Activated B cell treated with CpG ODN at 0.5 μM for 24 hours (primary cell): ENCODE results near the gene VCAN. TPM values are rescaled to one million over a fixed set of nuclear protein-coding genes. Genes with fewer than 3 reads are reported as not detected.

Experiments used
- ATAC-seq: fragments of 200-7000 bp; cut with Tn5 transposase; one replicate; pipeline ENCODE4 v1.10.0; 2021; ENCODE audit warnings: low read depth, mild to moderate bottlenecking, moderate library complexity
- CTCF ChIA-PET: fragments of 350-600 bp; sonication (Branson Sonifier 250); formaldehyde crosslinking; loops from one replicate; lab custom pipeline; 2021; ENCODE audit warnings: antibody characterized with exemption; lab: Charles Lee
- POLR2A ChIA-PET: fragments of 350-600 bp; sonication (Branson Sonifier 250); formaldehyde crosslinking; loops from one replicate; lab custom pipeline; 2021; ENCODE audit warnings: antibody characterized with exemption; lab: Charles Lee
- DNase-seq: peaks from one replicate; pipeline ENCODE4 v3.0.0; 2022
- H3K27ac Mint-ChIP-seq: one replicate; pipeline ENCODE4 v1.8.0; 2020; ENCODE audit warnings: mixed read lengths
- H3K27me3 Mint-ChIP-seq: one replicate; pipeline ENCODE4 v1.8.0; 2021; ENCODE audit warnings: mixed read lengths
- H3K36me3 Mint-ChIP-seq: one replicate; pipeline ENCODE4 v1.8.0; 2021; ENCODE audit warnings: low read depth, mixed read lengths
- H3K4me1 Mint-ChIP-seq: one replicate; pipeline ENCODE4 v1.8.0; 2021; ENCODE audit warnings: mixed read lengths
- H3K4me3 Mint-ChIP-seq: one replicate; pipeline ENCODE4 v1.8.0; 2020; ENCODE audit warnings: mild to moderate bottlenecking, mixed read lengths
- H3K9me3 Mint-ChIP-seq: one replicate; pipeline ENCODE4 v1.8.0; 2020; ENCODE audit warnings: mixed read lengths
- intact Hi-C: fragments of 100-400 bp; cut with micrococcal nuclease; formaldehyde crosslinking; loops from one replicate; pipeline ENCODE4 v1.15.1; 2024
- total RNA-seq: library from RNA; stranded (reverse); gene quantifications from 2 replicates; pipeline ENCODE4 v1.2.3, GENCODE V29; 2022
- TF ChIP-seq, protein P1 (sequence below): fragments of 200-600 bp; IDR thresholded peaks from one replicate; pipeline ENCODE4 v1.8.0; 2022; ENCODE audit warnings: antibody characterized with exemption, mild to moderate bottlenecking

The VCAN gene
- total RNA-seq, 1 donor from 2014 or later: 0.16 TPM

- TF ChIP-seq, protein P1, sequence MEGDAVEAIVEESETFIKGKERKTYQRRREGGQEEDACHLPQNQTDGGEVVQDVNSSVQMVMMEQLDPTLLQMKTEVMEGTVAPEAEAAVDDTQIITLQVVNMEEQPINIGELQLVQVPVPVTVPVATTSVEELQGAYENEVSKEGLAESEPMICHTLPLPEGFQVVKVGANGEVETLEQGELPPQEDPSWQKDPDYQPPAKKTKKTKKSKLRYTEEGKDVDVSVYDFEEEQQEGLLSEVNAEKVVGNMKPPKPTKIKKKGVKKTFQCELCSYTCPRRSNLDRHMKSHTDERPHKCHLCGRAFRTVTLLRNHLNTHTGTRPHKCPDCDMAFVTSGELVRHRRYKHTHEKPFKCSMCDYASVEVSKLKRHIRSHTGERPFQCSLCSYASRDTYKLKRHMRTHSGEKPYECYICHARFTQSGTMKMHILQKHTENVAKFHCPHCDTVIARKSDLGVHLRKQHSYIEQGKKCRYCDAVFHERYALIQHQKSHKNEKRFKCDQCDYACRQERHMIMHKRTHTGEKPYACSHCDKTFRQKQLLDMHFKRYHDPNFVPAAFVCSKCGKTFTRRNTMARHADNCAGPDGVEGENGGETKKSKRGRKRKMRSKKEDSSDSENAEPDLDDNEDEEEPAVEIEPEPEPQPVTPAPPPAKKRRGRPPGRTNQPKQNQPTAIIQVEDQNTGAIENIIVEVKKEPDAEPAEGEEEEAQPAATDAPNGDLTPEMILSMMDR: no peak
- Mint-ChIP-seq H3K27me3 (no peaks in the 10 kb centered on the region), H3K27ac (no peak overlapping the region), H3K36me3 (no peaks in the 10 kb centered on the region), H3K4me3 (no peak overlapping the region), H3K9me3 (no peaks in the 10 kb centered on the region), H3K4me1 (peaks cover 8% of the 10 kb centered on the region)
- CTCF ChIA-PET: no interaction called here
- ATAC-seq (no peak), DNase-seq (no peak)
- intact Hi-C loops: no loop called here
- POLR2A ChIA-PET: no interaction called here
These were observed 71.3 kb downstream of the VCAN start for GRCh38 chr5:83542839-83543238.

DNA sequence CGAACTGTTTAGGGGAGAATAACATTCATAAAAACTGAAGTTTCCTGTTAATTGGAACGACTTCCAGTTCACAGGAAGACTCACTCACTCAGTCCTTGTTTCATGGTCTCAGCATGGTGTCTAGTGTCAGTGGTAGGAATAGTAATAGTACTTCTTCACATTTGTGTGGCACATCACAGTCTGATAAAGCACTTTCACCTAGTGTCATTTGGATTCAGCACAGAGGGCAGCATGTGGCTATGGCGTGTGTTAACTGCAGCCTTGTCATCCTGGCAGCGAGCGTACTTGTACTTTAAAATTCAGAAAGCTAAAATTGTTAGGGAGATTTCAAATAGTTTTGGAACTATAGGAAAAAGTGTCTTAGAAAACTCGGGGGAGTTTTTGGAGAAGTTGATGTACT is 72.4 kb downstream of the VCAN start:
- no peaks in the 10 kb centered on the region for H3K9me3 Mint-ChIP-seq
- DNase-seq (no peak), ATAC-seq (no peak)
- H3K27me3 Mint-ChIP-seq: no peaks in the 10 kb centered on the region
- ChIA-PET POLR2A (no interaction called here), CTCF (no interaction called here)
- no peak overlapping the region for H3K4me3 Mint-ChIP-seq
- H3K4me1 Mint-ChIP-seq: peaks cover 7% of the 10 kb centered on the region
- no peak overlapping the region for H3K27ac Mint-ChIP-seq
- intact Hi-C loops: no loop called here
- TF ChIP-seq, protein P1: no peak
- no peaks in the 10 kb centered on the region for H3K36me3 Mint-ChIP-seq

- no peaks in the 10 kb centered on the region for H3K27me3 Mint-ChIP-seq
- intact Hi-C loops: no loop called here
- no peaks in the 10 kb centered on the region for H3K9me3 Mint-ChIP-seq
- ChIA-PET POLR2A (no interaction called here), CTCF (no interaction called here)
- no peak overlapping the region for H3K4me3 Mint-ChIP-seq
- TF ChIP-seq, protein P1: no peak
- H3K27ac Mint-ChIP-seq: no peak overlapping the region
- H3K4me1 Mint-ChIP-seq: no peaks in the 10 kb centered on the region
- DNase-seq (no peak), ATAC-seq (no peak)
- no peaks in the 10 kb centered on the region for H3K36me3 Mint-ChIP-seq
These were observed 75.6 kb downstream of the VCAN start for GRCh38 chr5:83547161-83547560.

GRCh38 chr5:83547889-83548288 is 76.3 kb downstream of the VCAN start:
- ChIA-PET POLR2A (no interaction called here), CTCF (no interaction called here)
- ATAC-seq (no peak), DNase-seq (no peak)
- H3K4me3 Mint-ChIP-seq: no peak overlapping the region
- intact Hi-C loops: no loop called here
- no peaks in the 10 kb centered on the region for H3K4me1 Mint-ChIP-seq
- no peaks in the 10 kb centered on the region for H3K9me3 Mint-ChIP-seq
- no peak overlapping the region for H3K27ac Mint-ChIP-seq
- H3K27me3 Mint-ChIP-seq: no peaks in the 10 kb centered on the region
- no peaks in the 10 kb centered on the region for H3K36me3 Mint-ChIP-seq
- TF ChIP-seq, protein P1: no peak

DNA sequence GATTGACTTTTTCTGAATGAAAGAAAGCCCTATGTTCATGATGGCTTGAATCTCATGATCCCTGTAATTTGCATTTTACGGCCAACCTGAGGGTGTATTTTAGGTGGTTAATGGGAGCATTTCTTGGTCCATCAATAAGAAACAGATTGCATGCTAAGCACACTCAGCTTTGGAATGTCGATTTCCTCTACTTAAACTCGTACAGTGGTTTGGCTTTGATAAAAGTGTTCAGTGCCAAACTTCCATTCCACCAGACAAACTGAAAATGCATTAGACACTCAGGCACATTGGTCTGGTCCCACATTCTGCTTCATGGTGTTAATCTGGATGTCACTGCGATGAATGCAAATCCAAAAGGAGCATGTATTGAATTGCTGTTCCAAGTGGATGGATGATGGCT is 77.0 kb downstream of the VCAN start:
- Mint-ChIP-seq H3K36me3 (no peaks in the 10 kb centered on the region), H3K4me3 (no peak overlapping the region), H3K4me1 (no peaks in the 10 kb centered on the region), H3K27ac (no peak overlapping the region), H3K27me3 (no peaks in the 10 kb centered on the region), H3K9me3 (no peaks in the 10 kb centered on the region)
- ChIA-PET CTCF (no interaction called here), POLR2A (no interaction called here)
- intact Hi-C loops: no loop called here
- no peak for DNase-seq
- TF ChIP-seq, protein P1: no peak
- no peak for ATAC-seq
